ENCODE results near the gene COPS4. TPM values are rescaled to one million over a fixed set of nuclear protein-coding genes. Genes with fewer than 3 reads are reported as not detected.

COPS4 gene
- total and polyA plus RNA-seq, 10 of the 15 experiments (the other 5 are each of a cell fraction or from before 2014, with no cell fraction given) = 34.2 to 159 (median 66.7) TPM

DNA sequence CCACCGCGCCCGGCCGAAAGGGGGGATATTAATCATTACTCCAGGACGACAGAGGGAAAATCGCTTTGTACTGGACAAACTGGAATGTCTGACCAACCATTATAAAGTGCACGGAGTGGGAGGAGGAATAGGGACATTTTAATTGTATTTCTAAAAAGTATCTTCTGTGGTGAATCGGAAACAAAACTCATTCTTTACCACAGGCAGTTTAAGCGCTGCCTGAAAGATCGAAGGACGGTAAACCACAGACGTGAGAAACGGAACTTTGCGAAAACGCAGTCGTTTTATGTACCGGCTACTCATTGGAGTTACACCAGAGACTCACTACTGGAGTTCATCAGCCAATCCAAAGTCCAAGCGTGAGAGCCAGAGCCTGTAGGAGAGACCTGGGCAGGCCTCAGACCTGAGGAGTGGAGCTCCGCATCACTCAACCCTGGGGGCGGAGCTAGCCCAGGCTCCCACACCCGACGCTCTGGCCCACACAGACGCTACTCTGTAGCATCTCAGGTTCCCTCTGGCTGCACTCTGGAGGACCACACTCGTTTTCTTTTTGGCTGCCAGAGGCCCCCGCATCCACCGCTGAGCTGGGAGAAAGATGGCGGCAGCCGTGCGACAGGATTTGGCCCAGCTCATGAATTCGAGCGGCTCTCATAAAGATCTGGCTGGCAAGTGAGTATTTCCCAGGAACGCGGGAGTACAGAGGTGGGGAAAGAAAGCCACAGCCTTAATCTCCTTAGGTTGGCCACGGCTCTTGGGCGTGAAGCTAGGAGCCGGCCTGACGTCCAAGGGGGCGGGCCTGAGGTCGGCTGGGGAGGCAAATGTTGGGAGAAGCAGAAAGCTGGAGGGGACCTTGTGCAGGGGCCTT, at the start of gene COPS4 (continued):
- TF ChIP-seq MYC (IDR thresholded peaks at IDR 0.05; ENCODE audit: insufficient read depth, insufficient read length, insufficient replicate concordance, low read length, severe bottlenecking) (no peak), CREB1 (IDR thresholded peaks at IDR 0.05; ENCODE audit: low read depth) (peak; percentile 82), HDAC2 (IDR thresholded peaks at IDR 0.05) (no peak), CHD1 (IDR thresholded peaks at IDR 0.05; ENCODE audit: low read depth, low read length) (0 out of 2 replicates have a peak, but pooled peaks have one; percentile 51), RELA (IDR thresholded peaks at IDR 0.05; ENCODE audit: borderline replicate concordance, partially characterized antibody) (peak; percentile 85), ASH2L (IDR thresholded peaks at IDR 0.05; ENCODE audit: borderline replicate concordance, low read depth) (peak; percentile 42; the same call in 1 of the 2 replicates), BMI1 (IDR thresholded peaks at IDR 0.05; ENCODE audit: borderline replicate concordance) (no peak), ZNF384 (IDR thresholded peaks at IDR 0.05; ENCODE audit: borderline replicate concordance, low read depth, low read length) (no peak), SIN3A (IDR thresholded peaks at IDR 0.05; ENCODE audit: low read depth, low read length) (peak; percentile 94), ZBED1 (IDR thresholded peaks at IDR 0.05; ENCODE audit: borderline replicate concordance) (peak; percentile 77; the same call in 1 of the 2 replicates), GATAD2B (conservative IDR thresholded peaks at IDR 0.05; ENCODE audit: low read depth) (no peak; the same call in 1 of the 2 replicates), SIX5 (IDR thresholded peaks at IDR 0.05; ENCODE audit: low read depth, low read length, severe bottlenecking) (peak; percentile 65), POLR2AphosphoS5 (IDR thresholded peaks at IDR 0.05; ENCODE audit: low read length) (peak; percentile 88), RFX5 (IDR thresholded peaks at IDR 0.05; ENCODE audit: low read depth, low read length) (peak; percentile 80), SP1 (IDR thresholded peaks at IDR 0.05; ENCODE audit: low read depth, low read length) (peak; percentile 96), ZNF207 (IDR thresholded peaks at IDR 0.05; ENCODE audit: borderline replicate concordance) (peak; percentile 96; the same call in 1 of the 2 replicates), MTA2 (IDR thresholded peaks at IDR 0.05; ENCODE audit: low read depth) (peak; percentile 73), TCF3 (IDR thresholded peaks at IDR 0.05; ENCODE audit: borderline replicate concordance, insufficient read depth, low read depth, low read length) (no peak)
- TF ChIP-seq, protein P1, sequence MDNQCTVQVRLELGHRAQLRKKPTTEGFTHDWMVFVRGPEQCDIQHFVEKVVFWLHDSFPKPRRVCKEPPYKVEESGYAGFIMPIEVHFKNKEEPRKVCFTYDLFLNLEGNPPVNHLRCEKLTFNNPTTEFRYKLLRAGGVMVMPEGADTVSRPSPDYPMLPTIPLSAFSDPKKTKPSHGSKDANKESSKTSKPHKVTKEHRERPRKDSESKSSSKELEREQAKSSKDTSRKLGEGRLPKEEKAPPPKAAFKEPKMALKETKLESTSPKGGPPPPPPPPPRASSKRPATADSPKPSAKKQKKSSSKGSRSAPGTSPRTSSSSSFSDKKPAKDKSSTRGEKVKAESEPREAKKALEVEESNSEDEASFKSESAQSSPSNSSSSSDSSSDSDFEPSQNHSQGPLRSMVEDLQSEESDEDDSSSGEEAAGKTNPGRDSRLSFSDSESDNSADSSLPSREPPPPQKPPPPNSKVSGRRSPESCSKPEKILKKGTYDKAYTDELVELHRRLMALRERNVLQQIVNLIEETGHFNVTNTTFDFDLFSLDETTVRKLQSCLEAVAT (IDR thresholded peaks at IDR 0.05) = peak; percentile 100
- TF ChIP-seq, protein P2, sequence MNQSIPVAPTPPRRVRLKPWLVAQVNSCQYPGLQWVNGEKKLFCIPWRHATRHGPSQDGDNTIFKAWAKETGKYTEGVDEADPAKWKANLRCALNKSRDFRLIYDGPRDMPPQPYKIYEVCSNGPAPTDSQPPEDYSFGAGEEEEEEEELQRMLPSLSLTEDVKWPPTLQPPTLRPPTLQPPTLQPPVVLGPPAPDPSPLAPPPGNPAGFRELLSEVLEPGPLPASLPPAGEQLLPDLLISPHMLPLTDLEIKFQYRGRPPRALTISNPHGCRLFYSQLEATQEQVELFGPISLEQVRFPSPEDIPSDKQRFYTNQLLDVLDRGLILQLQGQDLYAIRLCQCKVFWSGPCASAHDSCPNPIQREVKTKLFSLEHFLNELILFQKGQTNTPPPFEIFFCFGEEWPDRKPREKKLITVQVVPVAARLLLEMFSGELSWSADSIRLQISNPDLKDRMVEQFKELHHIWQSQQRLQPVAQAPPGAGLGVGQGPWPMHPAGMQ (IDR thresholded peaks at IDR 0.05; ENCODE audit: borderline replicate concordance) = no peak
- TF ChIP-seq, protein P3, sequence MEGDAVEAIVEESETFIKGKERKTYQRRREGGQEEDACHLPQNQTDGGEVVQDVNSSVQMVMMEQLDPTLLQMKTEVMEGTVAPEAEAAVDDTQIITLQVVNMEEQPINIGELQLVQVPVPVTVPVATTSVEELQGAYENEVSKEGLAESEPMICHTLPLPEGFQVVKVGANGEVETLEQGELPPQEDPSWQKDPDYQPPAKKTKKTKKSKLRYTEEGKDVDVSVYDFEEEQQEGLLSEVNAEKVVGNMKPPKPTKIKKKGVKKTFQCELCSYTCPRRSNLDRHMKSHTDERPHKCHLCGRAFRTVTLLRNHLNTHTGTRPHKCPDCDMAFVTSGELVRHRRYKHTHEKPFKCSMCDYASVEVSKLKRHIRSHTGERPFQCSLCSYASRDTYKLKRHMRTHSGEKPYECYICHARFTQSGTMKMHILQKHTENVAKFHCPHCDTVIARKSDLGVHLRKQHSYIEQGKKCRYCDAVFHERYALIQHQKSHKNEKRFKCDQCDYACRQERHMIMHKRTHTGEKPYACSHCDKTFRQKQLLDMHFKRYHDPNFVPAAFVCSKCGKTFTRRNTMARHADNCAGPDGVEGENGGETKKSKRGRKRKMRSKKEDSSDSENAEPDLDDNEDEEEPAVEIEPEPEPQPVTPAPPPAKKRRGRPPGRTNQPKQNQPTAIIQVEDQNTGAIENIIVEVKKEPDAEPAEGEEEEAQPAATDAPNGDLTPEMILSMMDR (IDR thresholded peaks at IDR 0.05 in 2 of 3, conservative IDR thresholded peaks at IDR 0.05 in 1 of 3; ENCODE audit: control insufficient read depth in 2 of 3, extremely low read depth in 1 of 3, insufficient read depth in 1 of 3, low read depth in 3 of 3, low read length in 3 of 3) = peak in 1 of 3 experiments; percentile 17; a peak in 1 of 6 replicates

Data from GM12878 (cell line).